Measurements from ENCODE around the gene PLEKHA6. TPM values are rescaled to one million over a fixed set of nuclear protein-coding genes. Genes with fewer than 3 reads are reported as not detected.

PLEKHA6 gene
- total RNA-seq, 2 donors from 2014 or later, result 24.5 to 49.3 TPM

DNA sequence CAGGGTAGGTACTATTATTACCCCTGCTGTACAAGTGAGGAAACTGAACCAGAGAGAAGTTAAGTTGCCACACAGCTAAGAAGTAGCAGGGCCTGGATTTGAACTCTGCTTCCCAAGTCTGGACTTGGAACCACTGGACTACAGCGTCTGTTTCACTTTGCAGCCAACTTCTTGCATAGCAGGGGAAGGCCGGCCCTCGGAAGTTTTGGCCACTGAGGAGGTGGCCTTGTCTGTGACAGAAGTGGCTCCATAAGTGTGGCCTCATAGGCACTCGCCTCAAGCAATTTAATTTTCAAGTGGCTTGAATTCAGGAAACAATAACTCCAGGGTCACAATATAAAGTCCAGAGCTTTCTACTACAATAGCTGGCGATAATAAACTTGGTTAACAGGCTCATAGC lies 41.4 kb downstream of the PLEKHA6 start:
- H3K27ac ChIP-seq, result no peak overlapping the region
- H3K36me3 ChIP-seq, result no peaks in the 10 kb centered on the region
- H3K4me1 ChIP-seq (replicated peaks), result no peaks in the 10 kb centered on the region
- no peak overlapping the region for H3K4me3 ChIP-seq
- H3K9me3 ChIP-seq, result no peaks in the 10 kb centered on the region
- 90% methylated on average over 5 of the region's 5 CpGs for WGBS
- H3K27me3 ChIP-seq (replicated peaks; ENCODE audit: insufficient read depth), result no peaks in the 10 kb centered on the region
- TF ChIP-seq POLR2A (IDR thresholded peaks at IDR 0.05), result no peak
- TF ChIP-seq, protein P1, sequence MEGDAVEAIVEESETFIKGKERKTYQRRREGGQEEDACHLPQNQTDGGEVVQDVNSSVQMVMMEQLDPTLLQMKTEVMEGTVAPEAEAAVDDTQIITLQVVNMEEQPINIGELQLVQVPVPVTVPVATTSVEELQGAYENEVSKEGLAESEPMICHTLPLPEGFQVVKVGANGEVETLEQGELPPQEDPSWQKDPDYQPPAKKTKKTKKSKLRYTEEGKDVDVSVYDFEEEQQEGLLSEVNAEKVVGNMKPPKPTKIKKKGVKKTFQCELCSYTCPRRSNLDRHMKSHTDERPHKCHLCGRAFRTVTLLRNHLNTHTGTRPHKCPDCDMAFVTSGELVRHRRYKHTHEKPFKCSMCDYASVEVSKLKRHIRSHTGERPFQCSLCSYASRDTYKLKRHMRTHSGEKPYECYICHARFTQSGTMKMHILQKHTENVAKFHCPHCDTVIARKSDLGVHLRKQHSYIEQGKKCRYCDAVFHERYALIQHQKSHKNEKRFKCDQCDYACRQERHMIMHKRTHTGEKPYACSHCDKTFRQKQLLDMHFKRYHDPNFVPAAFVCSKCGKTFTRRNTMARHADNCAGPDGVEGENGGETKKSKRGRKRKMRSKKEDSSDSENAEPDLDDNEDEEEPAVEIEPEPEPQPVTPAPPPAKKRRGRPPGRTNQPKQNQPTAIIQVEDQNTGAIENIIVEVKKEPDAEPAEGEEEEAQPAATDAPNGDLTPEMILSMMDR (IDR thresholded peaks at IDR 0.05), result no peak
- TF ChIP-seq POLR2AphosphoS5 (IDR thresholded peaks at IDR 0.05), result no peak
- intact Hi-C loops (cut with DNase I), result no loop called here
- no peak for DNase-seq (ENCODE audit: low spot score)

DNA sequence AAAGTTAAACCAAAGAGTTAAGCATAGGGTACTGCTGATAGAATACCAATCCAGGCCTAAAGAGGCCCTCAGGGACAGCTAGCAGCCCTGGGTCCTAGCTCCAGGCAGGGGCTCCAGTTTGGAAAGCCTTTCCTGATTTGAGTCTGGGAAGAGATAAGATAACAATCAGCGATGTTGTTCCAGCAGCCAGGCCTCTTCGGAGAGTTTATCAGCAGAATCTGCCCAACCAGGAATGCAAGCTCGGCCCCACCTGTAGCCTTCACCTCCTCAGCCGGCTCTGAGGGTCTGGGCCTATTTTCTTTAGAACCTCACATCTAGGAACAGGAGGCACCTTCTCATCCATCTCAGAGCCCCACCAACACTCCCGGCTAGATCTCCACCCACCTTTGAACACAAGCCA lies 42.6 kb downstream of the PLEKHA6 start:
- Histone ChIP-seq H3K4me1 (replicated peaks) (no peaks in the 10 kb centered on the region), H3K9me3 (no peaks in the 10 kb centered on the region), H3K27me3 (replicated peaks; ENCODE audit: insufficient read depth) (no peaks in the 10 kb centered on the region), H3K4me3 (no peak overlapping the region), H3K27ac (no peak overlapping the region), H3K36me3 (no peaks in the 10 kb centered on the region)
- no peak for DNase-seq (ENCODE audit: low spot score)
- intact Hi-C loops (cut with DNase I), result no loop called here
- whole genome bisulfite sequencing, result 37% methylated on average over 5 of the region's 5 CpGs
- TF ChIP-seq, protein P1 (IDR thresholded peaks at IDR 0.05), result no peak
- no peak for TF ChIP-seq POLR2AphosphoS5 (IDR thresholded peaks at IDR 0.05)

DNA sequence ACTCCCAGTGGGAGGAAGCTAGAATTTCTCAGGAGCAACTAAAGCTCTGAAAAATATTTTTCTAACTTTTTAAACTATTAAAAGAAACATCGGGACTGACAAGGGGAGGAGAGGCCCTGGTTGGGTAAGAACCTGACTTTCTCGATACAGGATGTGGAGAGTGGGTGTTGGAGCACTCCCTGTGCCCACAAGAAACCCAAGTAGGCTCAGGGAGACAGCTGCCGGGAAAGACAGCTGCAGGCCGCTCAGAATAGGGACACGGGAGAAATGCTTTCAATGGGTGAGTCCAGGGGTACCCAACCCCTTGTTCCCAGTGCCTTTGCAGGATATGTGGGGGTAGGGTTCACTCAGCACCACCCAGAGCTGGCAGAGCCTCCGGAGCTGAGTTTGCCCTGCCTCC lies 43.6 kb downstream of the PLEKHA6 start:
- H3K4me3 ChIP-seq, result no peak overlapping the region
- intact Hi-C loops (cut with DNase I), result no loop called here
- H3K27me3 ChIP-seq (replicated peaks; ENCODE audit: insufficient read depth), result no peaks in the 10 kb centered on the region
- WGBS, result 75% methylated on average over 6 of the region's 6 CpGs
- H3K9me3 ChIP-seq, result no peaks in the 10 kb centered on the region
- H3K27ac ChIP-seq, result no peak overlapping the region
- no peaks in the 10 kb centered on the region for H3K4me1 ChIP-seq (replicated peaks)
- H3K36me3 ChIP-seq, result no peaks in the 10 kb centered on the region
- TF ChIP-seq, protein P1 (IDR thresholded peaks at IDR 0.05), result no peak
- TF ChIP-seq POLR2AphosphoS5 (IDR thresholded peaks at IDR 0.05) (no peak), POLR2A (IDR thresholded peaks at IDR 0.05) (no peak)
- no peak for DNase-seq (ENCODE audit: low spot score)

DNA sequence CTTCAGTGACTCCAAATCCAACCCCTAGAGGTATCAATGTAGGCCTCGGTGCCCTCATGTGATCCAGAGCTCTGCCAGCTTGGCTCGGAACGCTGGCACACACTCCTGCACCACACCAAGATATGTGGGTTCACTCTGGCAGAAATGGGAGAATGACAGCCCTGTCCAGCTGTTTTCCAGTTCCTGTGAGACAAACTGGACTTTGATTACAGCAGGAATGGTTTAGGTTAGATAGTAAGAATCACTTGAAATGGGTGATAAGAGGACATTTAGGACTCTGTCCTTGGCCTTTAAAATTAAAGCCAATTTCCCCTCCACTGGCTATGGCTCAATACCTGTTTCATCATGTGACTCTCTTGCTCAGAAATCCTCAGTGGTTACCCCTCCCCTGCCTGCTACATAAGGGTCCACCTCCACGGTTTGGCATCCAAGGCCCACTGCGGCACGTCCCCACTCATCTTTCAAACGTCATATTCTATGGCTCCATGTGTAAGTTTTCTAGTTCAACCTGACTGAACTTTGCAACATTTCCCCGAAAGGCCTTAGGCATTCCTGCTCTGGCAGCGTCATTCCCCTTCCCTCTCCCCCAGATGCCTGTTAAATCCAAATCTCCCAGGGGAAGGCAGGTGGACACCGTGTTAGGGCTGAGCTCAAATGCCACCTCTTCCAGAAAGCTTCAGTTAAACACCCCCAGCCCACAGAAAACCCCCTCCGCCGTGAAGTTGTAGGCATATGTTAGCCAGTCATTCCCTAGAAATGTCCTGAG lies 44.7 kb downstream of the PLEKHA6 start:
- TF ChIP-seq, protein P1 (IDR thresholded peaks at IDR 0.05), result no peak
- no peak for TF ChIP-seq POLR2A (IDR thresholded peaks at IDR 0.05)
- intact Hi-C loops (cut with DNase I), result no loop called here

More for the DNA sequence above, 44.7 kb downstream of the PLEKHA6 start:
- Histone ChIP-seq H3K4me1 (replicated peaks) (no peaks in the 10 kb centered on the region), H3K9me3 (no peaks in the 10 kb centered on the region), H3K27me3 (replicated peaks; ENCODE audit: insufficient read depth) (no peaks in the 10 kb centered on the region), H3K27ac (no peak overlapping the region), H3K4me3 (no peak overlapping the region), H3K36me3 (no peaks in the 10 kb centered on the region)
- WGBS, result 85% methylated on average over 12 of the region's 12 CpGs
- no peak for DNase-seq (ENCODE audit: low spot score)

All from prostate gland (tissue), 2 donors.